WTC11 (cell line): ENCODE results near the gene LMCD1. TPM values are rescaled to one million over a fixed set of nuclear protein-coding genes. Genes with fewer than 3 reads are reported as not detected.

Experiments used
- ATAC-seq: fragments of 200-7000 bp; cut with Tn5 transposase; 2 replicates; pipeline ENCODE4 v1.10.0; 2021; ENCODE audit warnings: mild to moderate bottlenecking, moderate library complexity
- CTCF ChIA-PET: fragments of 300-600 bp; sonication (Branson Sonifier 250); formaldehyde crosslinking; loops from one replicate; lab custom pipeline; 2021; ENCODE audit warnings: antibody characterized with exemption; lab: Charles Lee
- POLR2A ChIA-PET: fragments of 350-600 bp; sonication (Branson Sonifier 250); formaldehyde crosslinking; loops from one replicate; lab custom pipeline; 2021; ENCODE audit warnings: antibody characterized with exemption; lab: Charles Lee
- DNase-seq: peaks from one replicate; pipeline ENCODE4 v3.0.0; 2021; ENCODE audit warnings: low spot score
- H3K27ac Mint-ChIP-seq: 2 replicates; pipeline ENCODE4 v1.8.0; 2021; ENCODE audit warnings: mixed read lengths
- H3K27me3 Mint-ChIP-seq: 2 replicates; pipeline ENCODE4 v1.8.0; 2021; ENCODE audit warnings: low read depth, mild to moderate bottlenecking, moderate library complexity, mixed read lengths
- H3K36me3 Mint-ChIP-seq: 2 replicates; pipeline ENCODE4 v1.8.0; 2021; ENCODE audit warnings: mixed read lengths
- H3K4me1 Mint-ChIP-seq: 2 replicates; pipeline ENCODE4 v1.8.0; 2022; ENCODE audit warnings: mixed read lengths
- H3K4me3 Mint-ChIP-seq: 2 replicates; pipeline ENCODE4 v1.8.0; 2021; ENCODE audit warnings: mild to moderate bottlenecking, moderate library complexity, mixed read lengths
- H3K9me3 Mint-ChIP-seq: 2 replicates; pipeline ENCODE4 v1.8.0; 2021; ENCODE audit warnings: mixed read lengths
- AR ChIP-seq: fragments of 250-450 bp; sonication (Bioruptor Pico); IDR thresholded peaks from 2 replicates; pipeline ENCODE4 v1.9.0; 2021; ENCODE audit warnings: mild to moderate bottlenecking
- ATF3 ChIP-seq: sonication (generic); formaldehyde crosslinking; conservative IDR thresholded peaks from 2 replicates; pipeline ENCODE4 v1.8.1; 2022; ENCODE audit warnings: mild to moderate bottlenecking, missing genetic modification reagents
- FOXJ3 ChIP-seq: sonication (generic); formaldehyde crosslinking; IDR thresholded peaks from 2 replicates; pipeline ENCODE4 v1.9.0; 2021; ENCODE audit warnings: missing genetic modification reagents, mild to moderate bottlenecking, borderline replicate concordance
- IRF1 ChIP-seq: sonication (generic); formaldehyde crosslinking; IDR thresholded peaks from 2 replicates; pipeline ENCODE4 v1.8.0; 2023; ENCODE audit warnings: missing genetic modification reagents
- KAT7 ChIP-seq: sonication (generic); formaldehyde crosslinking; IDR thresholded peaks from 2 replicates; pipeline ENCODE4 v1.8.1; 2023; ENCODE audit warnings: missing genetic modification reagents, mild to moderate bottlenecking, borderline replicate concordance
- NR3C1 ChIP-seq: sonication (generic); formaldehyde crosslinking; conservative IDR thresholded peaks from 2 replicates; pipeline ENCODE4 v1.8.1; 2023; ENCODE audit warnings: low read depth, mild to moderate bottlenecking, missing genetic modification reagents
- USF2 ChIP-seq: sonication (generic); formaldehyde crosslinking; IDR thresholded peaks from 2 replicates; pipeline ENCODE4 v1.8.1; 2023; ENCODE audit warnings: mild to moderate bottlenecking, missing genetic modification reagents, moderate library complexity
- ZNF138 ChIP-seq: sonication (generic); formaldehyde crosslinking; conservative IDR thresholded peaks from 2 replicates; pipeline ENCODE4 v1.8.1; 2022; ENCODE audit warnings: mild to moderate bottlenecking, moderate library complexity, missing genetic modification reagents
- total RNA-seq: library from RNA; stranded (reverse); gene quantifications from 3 replicates; pipeline ENCODE4 v1.2.3, GENCODE V29; 2021
- TF ChIP-seq, protein P1 (sequence below): fragments of 200-600 bp; IDR thresholded peaks from 2 replicates; pipeline ENCODE4 v1.8.0; 2022; ENCODE audit warnings: antibody characterized with exemption
- TF ChIP-seq, protein P2 (sequence below): sonication (generic); formaldehyde crosslinking; IDR thresholded peaks from 2 replicates; pipeline ENCODE4 v1.8.0; 2022; ENCODE audit warnings: mild to moderate bottlenecking, missing genetic modification reagents
- TF ChIP-seq, protein P3 (sequence below): sonication (generic); formaldehyde crosslinking; IDR thresholded peaks from 2 replicates; pipeline ENCODE4 v1.8.0; 2023; ENCODE audit warnings: mild to moderate bottlenecking, missing genetic modification reagents

Gene LMCD1
- total RNA-seq, 1 experiment from 2014 or later: 12.5 TPM

GRCh38 chr3:8608791-8609467 lies 107.3 kb downstream of the LMCD1 start (continued):
- no peak for TF ChIP-seq AR (CRISPR knock-in tag)
- TF ChIP-seq NR3C1 (CRISPR knock-in tag): no peak
- TF ChIP-seq USF2 (CRISPR knock-in tag): no peak
- TF ChIP-seq, protein P1, sequence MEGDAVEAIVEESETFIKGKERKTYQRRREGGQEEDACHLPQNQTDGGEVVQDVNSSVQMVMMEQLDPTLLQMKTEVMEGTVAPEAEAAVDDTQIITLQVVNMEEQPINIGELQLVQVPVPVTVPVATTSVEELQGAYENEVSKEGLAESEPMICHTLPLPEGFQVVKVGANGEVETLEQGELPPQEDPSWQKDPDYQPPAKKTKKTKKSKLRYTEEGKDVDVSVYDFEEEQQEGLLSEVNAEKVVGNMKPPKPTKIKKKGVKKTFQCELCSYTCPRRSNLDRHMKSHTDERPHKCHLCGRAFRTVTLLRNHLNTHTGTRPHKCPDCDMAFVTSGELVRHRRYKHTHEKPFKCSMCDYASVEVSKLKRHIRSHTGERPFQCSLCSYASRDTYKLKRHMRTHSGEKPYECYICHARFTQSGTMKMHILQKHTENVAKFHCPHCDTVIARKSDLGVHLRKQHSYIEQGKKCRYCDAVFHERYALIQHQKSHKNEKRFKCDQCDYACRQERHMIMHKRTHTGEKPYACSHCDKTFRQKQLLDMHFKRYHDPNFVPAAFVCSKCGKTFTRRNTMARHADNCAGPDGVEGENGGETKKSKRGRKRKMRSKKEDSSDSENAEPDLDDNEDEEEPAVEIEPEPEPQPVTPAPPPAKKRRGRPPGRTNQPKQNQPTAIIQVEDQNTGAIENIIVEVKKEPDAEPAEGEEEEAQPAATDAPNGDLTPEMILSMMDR: no peak
- TF ChIP-seq, protein P2, sequence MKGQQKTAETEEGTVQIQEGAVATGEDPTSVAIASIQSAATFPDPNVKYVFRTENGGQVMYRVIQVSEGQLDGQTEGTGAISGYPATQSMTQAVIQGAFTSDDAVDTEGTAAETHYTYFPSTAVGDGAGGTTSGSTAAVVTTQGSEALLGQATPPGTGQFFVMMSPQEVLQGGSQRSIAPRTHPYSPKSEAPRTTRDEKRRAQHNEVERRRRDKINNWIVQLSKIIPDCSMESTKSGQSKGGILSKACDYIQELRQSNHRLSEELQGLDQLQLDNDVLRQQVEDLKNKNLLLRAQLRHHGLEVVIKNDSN: no peak

GRCh38 chr3:8610951-8611350 lies 109.3 kb downstream of the LMCD1 start:
- ChIA-PET POLR2A (interaction anchor here (0.9 kb wide), 1 partner anchor 109 kb away, joined by 3 read pairs; the partner anchor contains the start of gene LMCD1), CTCF (interaction anchor here (1.4 kb wide), 1 partner anchor 12 kb away, joined by 3 read pairs; no protein-coding TSS in a partner anchor)
- H3K4me3 Mint-ChIP-seq: no peak overlapping the region
- no peak overlapping the region for H3K27ac Mint-ChIP-seq
- no peak for ATAC-seq
- no peaks in the 10 kb centered on the region for H3K27me3 Mint-ChIP-seq
- TF ChIP-seq IRF1 (CRISPR knock-in tag) (no peak), FOXJ3 (CRISPR knock-in tag) (no peak), KAT7 (CRISPR knock-in tag) (no peak), ZNF138 (CRISPR knock-in tag) (no peak), ATF3 (no peak)
- TF ChIP-seq, protein P3, sequence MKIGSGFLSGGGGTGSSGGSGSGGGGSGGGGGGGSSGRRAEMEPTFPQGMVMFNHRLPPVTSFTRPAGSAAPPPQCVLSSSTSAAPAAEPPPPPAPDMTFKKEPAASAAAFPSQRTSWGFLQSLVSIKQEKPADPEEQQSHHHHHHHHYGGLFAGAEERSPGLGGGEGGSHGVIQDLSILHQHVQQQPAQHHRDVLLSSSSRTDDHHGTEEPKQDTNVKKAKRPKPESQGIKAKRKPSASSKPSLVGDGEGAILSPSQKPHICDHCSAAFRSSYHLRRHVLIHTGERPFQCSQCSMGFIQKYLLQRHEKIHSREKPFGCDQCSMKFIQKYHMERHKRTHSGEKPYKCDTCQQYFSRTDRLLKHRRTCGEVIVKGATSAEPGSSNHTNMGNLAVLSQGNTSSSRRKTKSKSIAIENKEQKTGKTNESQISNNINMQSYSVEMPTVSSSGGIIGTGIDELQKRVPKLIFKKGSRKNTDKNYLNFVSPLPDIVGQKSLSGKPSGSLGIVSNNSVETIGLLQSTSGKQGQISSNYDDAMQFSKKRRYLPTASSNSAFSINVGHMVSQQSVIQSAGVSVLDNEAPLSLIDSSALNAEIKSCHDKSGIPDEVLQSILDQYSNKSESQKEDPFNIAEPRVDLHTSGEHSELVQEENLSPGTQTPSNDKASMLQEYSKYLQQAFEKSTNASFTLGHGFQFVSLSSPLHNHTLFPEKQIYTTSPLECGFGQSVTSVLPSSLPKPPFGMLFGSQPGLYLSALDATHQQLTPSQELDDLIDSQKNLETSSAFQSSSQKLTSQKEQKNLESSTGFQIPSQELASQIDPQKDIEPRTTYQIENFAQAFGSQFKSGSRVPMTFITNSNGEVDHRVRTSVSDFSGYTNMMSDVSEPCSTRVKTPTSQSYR (CRISPR knock-in tag): no peak
- peaks cover 9% of the 10 kb centered on the region for H3K9me3 Mint-ChIP-seq
- H3K4me1 Mint-ChIP-seq: peaks cover 8% of the 10 kb centered on the region
- no peak for DNase-seq
- 0 out of 2 replicates have a peak, but pooled peaks cover 3% of the 10 kb centered on the region for H3K36me3 Mint-ChIP-seq
